ENCODE measurements around the gene GFOD1.

GFOD1 gene

GRCh38 chr6:13422681-13423221 lies 64.6 kb downstream of the GFOD1 start:
- H3K27ac ChIP-seq (ENCODE audit: low read length): peak overlapping the region; percentile 91
- H3K9me3 ChIP-seq (ENCODE audit: control insufficient read depth in 2 of 2, low read length in 2 of 2): no peaks in the 10 kb centered on the region
- peaks cover 81% of the 10 kb centered on the region for H3K4me1 ChIP-seq (ENCODE audit: control insufficient read depth, insufficient read depth, low read length)
- no peaks in the 10 kb centered on the region for H3K27me3 ChIP-seq (ENCODE audit: control insufficient read depth in 1 of 2, insufficient read depth in 2 of 2, low read length in 2 of 2)
- H3K9ac ChIP-seq (ENCODE audit: low read length in 2 of 2): peak overlapping the region; percentile 47 to 68
- peak overlapping the region in 1 of 2 donors; percentile 40 for H3K4me3 ChIP-seq (ENCODE audit: low read length in 2 of 2)
- no peaks in the 10 kb centered on the region for H3K36me3 ChIP-seq (ENCODE audit: control insufficient read depth in 2 of 2, insufficient read depth in 2 of 2, low read length in 2 of 2)

GRCh38 chr6:13421425-13422059 lies 65.9 kb downstream of the GFOD1 start:
- peak overlapping the region; percentile 47 to 68 for H3K9ac ChIP-seq (ENCODE audit: low read length in 2 of 2)
- peak overlapping the region; percentile 91 for H3K27ac ChIP-seq (ENCODE audit: low read length)
- no peaks in the 10 kb centered on the region for H3K9me3 ChIP-seq (ENCODE audit: control insufficient read depth in 2 of 2, low read length in 2 of 2)
- peaks cover 83% of the 10 kb centered on the region for H3K4me1 ChIP-seq (ENCODE audit: control insufficient read depth, insufficient read depth, low read length)
- H3K4me3 ChIP-seq (ENCODE audit: low read length in 2 of 2): peak overlapping the region in 1 of 2 donors; percentile 22
- no peaks in the 10 kb centered on the region for H3K36me3 ChIP-seq (ENCODE audit: control insufficient read depth in 2 of 2, insufficient read depth in 2 of 2, low read length in 2 of 2)
- no peaks in the 10 kb centered on the region for H3K27me3 ChIP-seq (ENCODE audit: control insufficient read depth in 1 of 2, insufficient read depth in 2 of 2, low read length in 2 of 2)

GRCh38 chr6:13420269-13420668 lies 67.1 kb downstream of the GFOD1 start:
- Histone ChIP-seq H3K4me1 (ENCODE audit: control insufficient read depth, insufficient read depth, low read length) (peaks cover 80% of the 10 kb centered on the region), H3K36me3 (ENCODE audit: control insufficient read depth in 2 of 2, insufficient read depth in 2 of 2, low read length in 2 of 2) (no peaks in the 10 kb centered on the region), H3K27ac (ENCODE audit: low read length) (peak overlapping the region; percentile 91), H3K4me3 (ENCODE audit: low read length in 2 of 2) (peak overlapping the region in 1 of 2 donors; percentile 40), H3K9ac (ENCODE audit: low read length in 2 of 2) (peak overlapping the region in 1 of 2 donors; percentile 13), H3K27me3 (ENCODE audit: control insufficient read depth in 1 of 2, insufficient read depth in 2 of 2, low read length in 2 of 2) (no peaks in the 10 kb centered on the region), H3K9me3 (ENCODE audit: control insufficient read depth in 2 of 2, low read length in 2 of 2) (no peaks in the 10 kb centered on the region)

GRCh38 chr6:13419422-13420195 lies 67.8 kb downstream of the GFOD1 start:
- Histone ChIP-seq H3K27me3 (ENCODE audit: control insufficient read depth in 1 of 2, insufficient read depth in 2 of 2, low read length in 2 of 2) (no peaks in the 10 kb centered on the region), H3K27ac (ENCODE audit: low read length) (peak overlapping the region; percentile 91), H3K4me1 (ENCODE audit: control insufficient read depth, insufficient read depth, low read length) (peaks cover 81% of the 10 kb centered on the region), H3K9me3 (ENCODE audit: control insufficient read depth in 2 of 2, low read length in 2 of 2) (no peaks in the 10 kb centered on the region), H3K9ac (ENCODE audit: low read length in 2 of 2) (no peak overlapping the region), H3K4me3 (ENCODE audit: low read length in 2 of 2) (peak overlapping the region in 1 of 2 donors; percentile 40), H3K36me3 (ENCODE audit: control insufficient read depth in 2 of 2, insufficient read depth in 2 of 2, low read length in 2 of 2) (no peaks in the 10 kb centered on the region)

DNA sequence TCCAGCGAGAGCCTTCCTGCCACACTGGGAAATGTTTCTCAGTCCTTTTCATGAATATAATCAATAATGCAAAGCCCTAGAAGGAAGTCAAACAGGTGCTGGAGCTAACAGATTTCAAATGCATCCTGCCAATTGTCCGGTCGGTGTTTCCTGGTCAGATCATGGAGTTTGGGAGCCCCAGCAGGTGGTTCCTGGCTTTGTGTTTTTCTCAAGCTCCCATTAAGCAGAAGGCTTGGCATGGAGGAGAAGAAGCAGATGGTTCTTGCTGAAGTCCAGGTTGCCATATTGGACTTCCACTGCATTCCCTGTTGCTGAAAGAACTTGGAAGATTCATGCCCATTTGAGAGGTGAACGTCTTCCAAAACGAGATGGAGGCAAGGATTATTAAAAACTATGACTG lies 68.6 kb downstream of the GFOD1 start:
- Histone ChIP-seq H3K36me3 (ENCODE audit: control insufficient read depth in 2 of 2, insufficient read depth in 2 of 2, low read length in 2 of 2) (no peaks in the 10 kb centered on the region), H3K27me3 (ENCODE audit: control insufficient read depth in 1 of 2, insufficient read depth in 2 of 2, low read length in 2 of 2) (no peaks in the 10 kb centered on the region), H3K4me1 (ENCODE audit: control insufficient read depth, insufficient read depth, low read length) (peaks cover 89% of the 10 kb centered on the region), H3K27ac (ENCODE audit: low read length) (peak overlapping the region; percentile 91), H3K4me3 (ENCODE audit: low read length in 2 of 2) (peak overlapping the region in 1 of 2 donors; percentile 22), H3K9me3 (ENCODE audit: control insufficient read depth in 2 of 2, low read length in 2 of 2) (no peaks in the 10 kb centered on the region), H3K9ac (ENCODE audit: low read length in 2 of 2) (no peak overlapping the region)

- peak overlapping the region; percentile 66 for H3K27ac ChIP-seq (ENCODE audit: low read length)
- H3K4me1 ChIP-seq (ENCODE audit: control insufficient read depth, insufficient read depth, low read length): peaks cover 90% of the 10 kb centered on the region
Observed at GRCh38 chr6:13417954-13418353, 69.4 kb downstream of the GFOD1 start.

GRCh38 chr6:13417431-13417830 lies 70.0 kb downstream of the GFOD1 start:
- Histone ChIP-seq H3K4me1 (ENCODE audit: control insufficient read depth, insufficient read depth, low read length) (peaks cover 92% of the 10 kb centered on the region), H3K9ac (ENCODE audit: low read length in 2 of 2) (peak overlapping the region in 1 of 2 donors; percentile 42), H3K27ac (ENCODE audit: low read length) (peak overlapping the region; percentile 66)

More at GRCh38 chr6:13417954-13418353, 69.4 kb downstream of the GFOD1 start:
- H3K36me3 ChIP-seq (ENCODE audit: control insufficient read depth in 2 of 2, insufficient read depth in 2 of 2, low read length in 2 of 2): no peaks in the 10 kb centered on the region
- H3K9me3 ChIP-seq (ENCODE audit: control insufficient read depth in 2 of 2, low read length in 2 of 2): no peaks in the 10 kb centered on the region
- no peaks in the 10 kb centered on the region for H3K27me3 ChIP-seq (ENCODE audit: control insufficient read depth in 1 of 2, insufficient read depth in 2 of 2, low read length in 2 of 2)
- no peak overlapping the region for H3K9ac ChIP-seq (ENCODE audit: low read length in 2 of 2)
- H3K4me3 ChIP-seq (ENCODE audit: low read length in 2 of 2): no peak overlapping the region

DNA sequence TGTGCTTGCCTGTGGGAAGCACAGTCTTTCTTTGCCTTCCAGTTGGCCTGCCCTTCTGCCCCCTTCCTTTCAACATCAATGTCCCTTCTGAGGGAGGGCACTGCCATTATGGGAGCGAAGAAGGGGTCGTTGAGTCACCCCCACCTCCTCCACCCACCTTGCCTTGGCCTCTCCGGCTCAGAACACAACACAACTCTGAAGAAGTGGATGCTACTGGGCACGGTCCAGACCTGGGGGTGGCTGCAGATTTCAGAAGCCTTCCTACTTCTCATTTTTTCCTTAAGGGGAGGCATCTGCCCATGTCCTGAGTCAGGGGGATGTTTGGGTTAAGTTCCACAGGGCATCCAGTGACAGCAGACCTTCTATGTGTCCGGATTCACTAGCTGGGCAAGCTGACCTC lies 72.1 kb downstream of the GFOD1 start:
- Histone ChIP-seq H3K27me3 (ENCODE audit: control insufficient read depth in 1 of 2, insufficient read depth in 2 of 2, low read length in 2 of 2) (no peaks in the 10 kb centered on the region), H3K9ac (ENCODE audit: low read length in 2 of 2) (no peak overlapping the region), H3K9me3 (ENCODE audit: control insufficient read depth in 2 of 2, low read length in 2 of 2) (no peaks in the 10 kb centered on the region), H3K27ac (ENCODE audit: low read length) (peak overlapping the region; percentile 98), H3K4me1 (ENCODE audit: control insufficient read depth, insufficient read depth, low read length) (peaks cover 87% of the 10 kb centered on the region), H3K36me3 (ENCODE audit: control insufficient read depth in 2 of 2, insufficient read depth in 2 of 2, low read length in 2 of 2) (peaks cover 0 to 2% of the 10 kb centered on the region in 2 donors), H3K4me3 (ENCODE audit: low read length in 2 of 2) (no peak overlapping the region)

More at GRCh38 chr6:13417431-13417830, 70.0 kb downstream of the GFOD1 start:
- H3K4me3 ChIP-seq (ENCODE audit: low read length in 2 of 2): peak overlapping the region in 1 of 2 donors; percentile 22
- no peaks in the 10 kb centered on the region for H3K9me3 ChIP-seq (ENCODE audit: control insufficient read depth in 2 of 2, low read length in 2 of 2)
- H3K36me3 ChIP-seq (ENCODE audit: control insufficient read depth in 2 of 2, insufficient read depth in 2 of 2, low read length in 2 of 2): no peaks in the 10 kb centered on the region
- no peaks in the 10 kb centered on the region for H3K27me3 ChIP-seq (ENCODE audit: control insufficient read depth in 1 of 2, insufficient read depth in 2 of 2, low read length in 2 of 2)

DNA sequence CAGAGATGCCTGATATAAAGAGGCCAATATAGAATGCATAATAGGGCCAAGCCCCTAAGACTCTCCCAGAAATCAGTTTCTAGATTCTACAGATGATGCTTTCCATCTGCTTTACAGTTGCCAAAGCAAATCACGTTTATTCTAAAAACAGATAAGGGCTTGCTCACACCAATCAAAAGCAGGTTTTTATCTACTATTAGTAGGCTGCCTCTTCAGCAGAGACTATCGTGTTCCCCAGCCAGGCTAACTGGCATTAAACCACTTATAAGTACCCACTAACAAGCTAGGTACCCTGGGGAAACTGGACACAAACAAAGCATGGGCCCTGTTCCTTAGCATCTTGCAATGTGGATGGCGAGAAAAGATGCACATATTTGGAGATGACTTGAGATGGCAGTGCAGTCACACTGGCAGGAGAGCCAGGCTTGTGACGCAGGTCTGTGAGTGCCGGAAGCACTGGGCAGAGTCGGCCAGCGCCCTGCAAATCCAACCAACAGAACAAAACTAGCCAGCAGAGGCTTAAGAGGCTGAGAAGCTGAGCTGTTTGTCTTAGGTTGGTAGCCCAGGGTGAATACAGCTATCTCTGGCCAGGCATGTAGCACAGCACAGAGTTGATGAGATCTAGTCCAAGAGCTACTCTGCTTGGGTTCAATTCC lies 73.4 kb downstream of the GFOD1 start:
- peaks cover 0 to 2% of the 10 kb centered on the region in 2 donors for H3K36me3 ChIP-seq (ENCODE audit: control insufficient read depth in 2 of 2, insufficient read depth in 2 of 2, low read length in 2 of 2)
- peak overlapping the region; percentile 98 for H3K27ac ChIP-seq (ENCODE audit: low read length)
- H3K9me3 ChIP-seq (ENCODE audit: control insufficient read depth in 2 of 2, low read length in 2 of 2): no peaks in the 10 kb centered on the region
- no peaks in the 10 kb centered on the region for H3K27me3 ChIP-seq (ENCODE audit: control insufficient read depth in 1 of 2, insufficient read depth in 2 of 2, low read length in 2 of 2)
- H3K4me1 ChIP-seq (ENCODE audit: control insufficient read depth, insufficient read depth, low read length): peaks cover 76% of the 10 kb centered on the region
- H3K9ac ChIP-seq (ENCODE audit: low read length in 2 of 2): peak overlapping the region; percentile 23 to 84
- H3K4me3 ChIP-seq (ENCODE audit: low read length in 2 of 2): peak overlapping the region; percentile 6 to 29

DNA sequence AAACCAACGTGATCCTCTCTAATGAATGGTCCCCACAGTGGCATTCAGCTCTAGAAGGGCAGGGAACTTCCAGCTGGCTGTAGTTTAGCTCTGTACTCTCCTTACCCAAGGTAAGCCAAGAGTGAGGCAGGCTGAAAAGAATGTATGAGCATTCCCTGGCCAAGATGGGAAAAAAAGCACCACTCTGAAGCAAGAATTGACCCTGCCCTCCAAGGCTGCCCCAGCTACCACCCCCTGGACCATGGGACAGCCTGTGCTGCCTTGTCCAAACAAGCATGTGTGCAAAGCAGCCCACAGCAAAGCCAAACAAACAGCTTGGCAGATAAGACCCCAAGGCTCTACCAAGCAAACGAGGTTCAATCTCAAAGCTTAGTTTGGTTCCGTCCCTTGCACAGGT lies 73.9 kb downstream of the GFOD1 start:
- no peaks in the 10 kb centered on the region for H3K27me3 ChIP-seq (ENCODE audit: control insufficient read depth in 1 of 2, insufficient read depth in 2 of 2, low read length in 2 of 2)
- peak overlapping the region; percentile 98 for H3K27ac ChIP-seq (ENCODE audit: low read length)
- H3K9ac ChIP-seq (ENCODE audit: low read length in 2 of 2): peak overlapping the region; percentile 10 to 74
- H3K4me3 ChIP-seq (ENCODE audit: low read length in 2 of 2): peak overlapping the region; percentile 6 to 40
- H3K36me3 ChIP-seq (ENCODE audit: control insufficient read depth in 2 of 2, insufficient read depth in 2 of 2, low read length in 2 of 2): peaks cover 0 to 2% of the 10 kb centered on the region in 2 donors
- no peaks in the 10 kb centered on the region for H3K9me3 ChIP-seq (ENCODE audit: control insufficient read depth in 2 of 2, low read length in 2 of 2)
- H3K4me1 ChIP-seq (ENCODE audit: control insufficient read depth, insufficient read depth, low read length): peaks cover 71% of the 10 kb centered on the region
